H1 (cell line): ENCODE measurements around the gene APPL2. TPM values are rescaled to one million over a fixed set of nuclear protein-coding genes. Genes with fewer than 3 reads are reported as not detected.

ENCODE experiments used
- HDAC2 ChIP-seq, 2 experiments: fragments of 300-600 bp in 1 of 2; sonication (generic) in 1 of 2; IDR thresholded peaks; 2 replicates each; pipeline ENCODE4 v1.6.1; 2011 to 2012; ENCODE audit warnings: low read depth in 2 of 2, low read length in 2 of 2, mild to moderate bottlenecking in 2 of 2, moderate library complexity in 2 of 2, borderline replicate concordance in 1 of 2, inconsistent platforms in 1 of 2
- RXRA ChIP-seq: IDR thresholded peaks from 2 replicates; pipeline ENCODE4 v1.6.1; 2011; ENCODE audit warnings: low read depth, mild to moderate bottlenecking, low read length, moderate library complexity; ENCODE audit not compliant: insufficient read depth
- polyA plus RNA-seq, 7 experiments: library from polyadenylated mRNA; depleted of rRNA in 3 of 7; stranded (reverse) in 5 of 7; unstranded in 2 of 7; fragments of >200 nt in 5 of 7; fragments of 200-250 nt in 2 of 7; gene quantifications; 1 replicate in 5 of 7; 2 replicates in 1 of 7; 4 replicates in 1 of 7; pipeline versions ENCODE4 v1.2.1 to v1.2.3, GENCODE V29; 2011 to 2013; ENCODE audit warnings: missing spikeins in 2 of 7, mixed read lengths in 2 of 7
- total RNA-seq: library from RNA; stranded (reverse); fragmentation: NEBNext Ultra II Directional; extraction: Animal tissue kit (Norgen Biotek cat#: 25700); gene quantifications from 2 replicates; pipeline ENCODE4 v1.2.1, GENCODE V29; 2021

Gene APPL2
- total and polyA plus RNA-seq, 2 of the 8 experiments (the other 6 are each of a cell fraction or from before 2014, with no cell fraction given) = 8.9 to 22.9 TPM

- TF ChIP-seq HDAC2 (IDR thresholded peaks at IDR 0.05; ENCODE audit: borderline replicate concordance in 1 of 2, low read depth in 2 of 2, low read length in 2 of 2) (no peak), RXRA (no peak)
Observed at GRCh38 chr12:105196090-105196489, 39.9 kb downstream of the APPL2 start (continued).
